Measurements from ENCODE around the gene ACOXL. TPM values are rescaled to one million over a fixed set of nuclear protein-coding genes. Genes with fewer than 3 reads are reported as not detected.

The ACOXL gene
- total and polyA plus RNA-seq, 5 donors from 2014 or later, result 0.17 TPM; not detected in 4

- Histone ChIP-seq H3K27ac (ENCODE audit: insufficient read depth, low read length, poor library complexity, severe bottlenecking) (no peak overlapping the region), H3K4me3 (ENCODE audit: low read depth, low read length) (peak overlapping the region; percentile 77), H3K36me3 (ENCODE audit: control insufficient read depth, insufficient read depth, low read length) (no peaks in the 10 kb centered on the region), H3K4me1 (ENCODE audit: control insufficient read depth, insufficient read depth, low read length, poor library complexity, severe bottlenecking) (peaks cover 50% of the 10 kb centered on the region), H3K9me3 (ENCODE audit: control insufficient read depth in 2 of 2, low read length in 2 of 2) (no peaks in the 10 kb centered on the region), H3K27me3 (ENCODE audit: control insufficient read depth, insufficient read depth, low read length) (peaks cover 44% of the 10 kb centered on the region)
- Mint-ChIP-seq H3K9me3 (peaks cover 0 to 4% (median 0%) of the 10 kb centered on the region in 7 donors), H3K4me1 (peaks cover 8 to 39% (median 19%) of the 10 kb centered on the region in 4 donors), H3K36me3 (no peaks in the 10 kb centered on the region), H3K27me3 (peaks cover 73% of the 10 kb centered on the region), H3K27ac (peak overlapping the region in 2 of 3 donors; percentile 66 to 75), H3K4me3 (peak overlapping the region; percentile 80 to 95 (median 93))
- ATAC-seq (ENCODE audit: low read depth in 2 of 2) (peak; percentile 37), DNase-seq (peak; percentile 41 to 82 (median 63))
Measured at GRCh38 chr2:111116843-111117597, 384.6 kb downstream of the ACOXL start.

- peaks cover 70% of the 10 kb centered on the region for H3K27me3 Mint-ChIP-seq
- peaks cover 8 to 40% (median 19%) of the 10 kb centered on the region in 4 donors for H3K4me1 Mint-ChIP-seq
- H3K9me3 Mint-ChIP-seq, result peaks cover 0 to 4% (median 0%) of the 10 kb centered on the region in 7 donors
- Histone ChIP-seq H3K9me3 (ENCODE audit: control insufficient read depth in 2 of 2, low read length in 2 of 2) (no peaks in the 10 kb centered on the region), H3K4me3 (ENCODE audit: low read depth, low read length) (peak overlapping the region; percentile 77), H3K4me1 (ENCODE audit: control insufficient read depth, insufficient read depth, low read length, poor library complexity, severe bottlenecking) (peaks cover 54% of the 10 kb centered on the region), H3K27ac (ENCODE audit: insufficient read depth, low read length, poor library complexity, severe bottlenecking) (no peak overlapping the region), H3K27me3 (ENCODE audit: control insufficient read depth, insufficient read depth, low read length) (peaks cover 36% of the 10 kb centered on the region), H3K36me3 (ENCODE audit: control insufficient read depth, insufficient read depth, low read length) (no peaks in the 10 kb centered on the region)
- H3K36me3 Mint-ChIP-seq, result no peaks in the 10 kb centered on the region
- no peak for ATAC-seq (ENCODE audit: low read depth in 2 of 2)
- peak in 2 of 3 donors; percentile 25 to 26 for DNase-seq
- peak overlapping the region; percentile 87 to 97 (median 93) for H3K4me3 Mint-ChIP-seq
- peak overlapping the region in 2 of 3 donors; percentile 46 to 66 for H3K27ac Mint-ChIP-seq
Measured at GRCh38 chr2:111117598-111118480, 385.5 kb downstream of the ACOXL start.

GRCh38 chr2:111118481-111118980, 386.2 kb downstream of the ACOXL start:
- Mint-ChIP-seq H3K27ac (peak overlapping the region in 2 of 3 donors; percentile 69 to 91), H3K36me3 (no peaks in the 10 kb centered on the region), H3K9me3 (peaks cover 0 to 4% (median 0%) of the 10 kb centered on the region in 7 donors), H3K4me3 (peak overlapping the region; percentile 87 to 97 (median 91)), H3K4me1 (peaks cover 8 to 44% (median 19%) of the 10 kb centered on the region in 4 donors), H3K27me3 (peaks cover 70% of the 10 kb centered on the region)
- Histone ChIP-seq H3K9me3 (ENCODE audit: control insufficient read depth in 2 of 2, low read length in 2 of 2) (no peaks in the 10 kb centered on the region), H3K36me3 (ENCODE audit: control insufficient read depth, insufficient read depth, low read length) (peaks cover under 1% of the 10 kb centered on the region), H3K4me3 (ENCODE audit: low read depth, low read length) (peak overlapping the region; percentile 68), H3K4me1 (ENCODE audit: control insufficient read depth, insufficient read depth, low read length, poor library complexity, severe bottlenecking) (peaks cover 61% of the 10 kb centered on the region), H3K27me3 (ENCODE audit: control insufficient read depth, insufficient read depth, low read length) (peaks cover 31% of the 10 kb centered on the region), H3K27ac (ENCODE audit: insufficient read depth, low read length, poor library complexity, severe bottlenecking) (no peak overlapping the region)
- DNase-seq (no peak), ATAC-seq (ENCODE audit: low read depth in 2 of 2) (no peak)

- peaks cover 65% of the 10 kb centered on the region for H3K4me1 ChIP-seq (ENCODE audit: control insufficient read depth, insufficient read depth, low read length, poor library complexity, severe bottlenecking)
- Mint-ChIP-seq H3K9me3 (peaks cover 0 to 4% (median 0%) of the 10 kb centered on the region in 7 donors), H3K27me3 (peaks cover 69% of the 10 kb centered on the region), H3K27ac (peak overlapping the region; percentile 26 to 91 (median 69)), H3K4me3 (peak overlapping the region; percentile 87 to 97 (median 91)), H3K4me1 (peaks cover 8 to 48% (median 20%) of the 10 kb centered on the region in 4 donors), H3K36me3 (peaks cover 4% of the 10 kb centered on the region)
- H3K9me3 ChIP-seq (ENCODE audit: control insufficient read depth in 2 of 2, low read length in 2 of 2), result no peaks in the 10 kb centered on the region
- no peak overlapping the region for H3K27ac ChIP-seq (ENCODE audit: insufficient read depth, low read length, poor library complexity, severe bottlenecking)
- peaks cover 27% of the 10 kb centered on the region for H3K27me3 ChIP-seq (ENCODE audit: control insufficient read depth, insufficient read depth, low read length)
- peak overlapping the region; percentile 26 for H3K4me3 ChIP-seq (ENCODE audit: low read depth, low read length)
- DNase-seq, result peak; percentile 3 to 49 (median 35)
- ATAC-seq (ENCODE audit: low read depth in 2 of 2), result no peak
- H3K36me3 ChIP-seq (ENCODE audit: control insufficient read depth, insufficient read depth, low read length), result peaks cover 5% of the 10 kb centered on the region
Measured at GRCh38 chr2:111118981-111119821, 386.8 kb downstream of the ACOXL start.

GRCh38 chr2:111119822-111120252, 387.5 kb downstream of the ACOXL start:
- Histone ChIP-seq H3K27me3 (ENCODE audit: control insufficient read depth, insufficient read depth, low read length) (peaks cover 20% of the 10 kb centered on the region), H3K4me3 (ENCODE audit: low read depth, low read length) (no peak overlapping the region), H3K4me1 (ENCODE audit: control insufficient read depth, insufficient read depth, low read length, poor library complexity, severe bottlenecking) (peaks cover 65% of the 10 kb centered on the region), H3K9me3 (ENCODE audit: control insufficient read depth in 2 of 2, low read length in 2 of 2) (no peaks in the 10 kb centered on the region), H3K36me3 (ENCODE audit: control insufficient read depth, insufficient read depth, low read length) (peaks cover 8% of the 10 kb centered on the region), H3K27ac (ENCODE audit: insufficient read depth, low read length, poor library complexity, severe bottlenecking) (no peak overlapping the region)
- ATAC-seq (ENCODE audit: low read depth in 2 of 2), result no peak
- Mint-ChIP-seq H3K36me3 (peaks cover 8% of the 10 kb centered on the region), H3K4me3 (peak overlapping the region; percentile 87 to 97 (median 91)), H3K27ac (peak overlapping the region in 1 of 3 donors; percentile 26), H3K27me3 (peaks cover 69% of the 10 kb centered on the region), H3K4me1 (peaks cover 8 to 48% (median 22%) of the 10 kb centered on the region in 4 donors), H3K9me3 (peaks cover 0 to 4% (median 0%) of the 10 kb centered on the region in 7 donors)
- DNase-seq, result peak in 1 of 3 donors; percentile 18

GRCh38 chr2:111120253-111121027, 388.1 kb downstream of the ACOXL start, which contains the start of gene BCL2L11:
BCL2L11 (plus strand) TSS chr2:111120914; CDS start chr2:111123746, 2,832 bp downstream.
- peaks cover 0 to 4% (median 0%) of the 10 kb centered on the region in 7 donors for H3K9me3 Mint-ChIP-seq
- Histone ChIP-seq H3K36me3 (ENCODE audit: control insufficient read depth, insufficient read depth, low read length) (peaks cover 14% of the 10 kb centered on the region), H3K4me3 (ENCODE audit: low read depth, low read length) (peak within 1 kb of the TSS; percentile 65), H3K27ac (ENCODE audit: insufficient read depth, low read length, poor library complexity, severe bottlenecking) (peak within 1 kb of the TSS; percentile 47), H3K27me3 (ENCODE audit: control insufficient read depth, insufficient read depth, low read length) (peaks cover 22% of the 10 kb centered on the region), H3K4me1 (ENCODE audit: control insufficient read depth, insufficient read depth, low read length, poor library complexity, severe bottlenecking) (peaks cover 65% of the 10 kb centered on the region), H3K9me3 (ENCODE audit: control insufficient read depth in 2 of 2, low read length in 2 of 2) (no peaks in the 10 kb centered on the region)
- H3K27ac Mint-ChIP-seq, result peak within 1 kb of the TSS; percentile 83 to 94 (median 91)
- DNase-seq (peak; percentile 80 to 91 (median 88)), ATAC-seq (ENCODE audit: low read depth in 2 of 2) (peak; percentile 78 to 79)
- peaks cover 8 to 54% (median 24%) of the 10 kb centered on the region in 4 donors for H3K4me1 Mint-ChIP-seq
- H3K4me3 Mint-ChIP-seq, result peak within 1 kb of the TSS; percentile 93 to 97 (median 94)
- peaks cover 74% of the 10 kb centered on the region for H3K27me3 Mint-ChIP-seq
- H3K36me3 Mint-ChIP-seq, result peaks cover 14% of the 10 kb centered on the region
